Stimulated activated CD4-positive, alpha-beta T cell treated with anti-CD3 and anti-CD28 coated beads, Interleukin-1b, Interleukin-23, amount 100 ng/mL, for 48 hours (primary cell): Measurements from ENCODE around the gene SUGCT.

Experiments
- DNase-seq: peaks from one replicate; pipeline ENCODE4 v3.0.0-alpha.2; 2020

The SUGCT gene

DNA sequence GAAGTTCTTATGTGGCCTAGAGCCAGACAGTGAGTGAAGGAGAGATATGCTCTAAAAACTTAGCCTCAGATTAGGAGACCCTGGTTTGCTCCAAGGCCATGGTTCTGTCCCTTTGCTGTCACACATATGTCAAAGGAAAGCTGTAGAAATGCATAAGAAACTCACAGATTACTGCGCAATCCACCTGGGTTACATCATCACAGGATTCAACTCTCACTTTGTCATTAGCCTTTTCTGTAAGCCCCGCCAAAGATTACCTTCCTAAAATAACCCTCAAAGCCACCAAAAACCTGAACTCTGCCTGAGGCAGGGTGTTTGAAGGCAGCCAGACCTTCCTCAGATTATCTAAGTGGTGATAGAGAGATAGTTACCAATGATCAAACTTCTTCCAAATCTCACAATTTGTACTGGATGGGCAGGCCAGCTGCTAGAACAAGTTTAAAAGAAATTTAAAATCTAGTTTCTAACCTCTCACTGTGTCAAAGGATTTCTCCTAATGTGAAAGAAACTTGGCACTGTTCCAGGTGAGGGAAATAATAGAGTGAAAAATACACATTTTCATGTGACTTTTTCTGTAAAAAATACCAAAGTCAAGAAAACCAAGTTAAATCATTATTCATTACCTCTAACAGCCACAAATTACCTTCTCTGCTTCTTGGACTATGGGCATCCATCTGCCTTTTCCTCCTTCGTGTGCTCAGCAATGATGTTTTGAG, 567.2 kb downstream of the SUGCT start:
- DNase-seq: no peak

DNA sequence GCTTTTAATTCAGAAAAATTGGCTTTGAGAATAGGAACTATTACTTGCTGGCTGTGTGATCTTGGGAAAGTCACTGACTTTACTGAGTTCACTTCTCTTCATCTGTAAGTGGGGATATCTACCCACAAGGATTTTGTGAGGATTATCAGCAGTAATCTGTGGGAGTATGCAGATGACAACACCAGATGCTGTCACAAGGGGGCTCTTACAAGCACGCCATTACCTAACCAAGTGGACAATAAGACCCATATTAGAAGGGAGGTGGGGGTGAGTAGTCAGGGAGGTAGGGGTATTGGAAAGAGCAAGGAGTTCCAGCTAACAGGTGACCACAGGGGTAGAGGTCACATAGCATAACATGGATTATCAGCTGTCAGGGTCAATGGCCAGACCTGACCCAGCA, 569.4 kb downstream of the SUGCT start:
- DNase-seq: no peak

DNA sequence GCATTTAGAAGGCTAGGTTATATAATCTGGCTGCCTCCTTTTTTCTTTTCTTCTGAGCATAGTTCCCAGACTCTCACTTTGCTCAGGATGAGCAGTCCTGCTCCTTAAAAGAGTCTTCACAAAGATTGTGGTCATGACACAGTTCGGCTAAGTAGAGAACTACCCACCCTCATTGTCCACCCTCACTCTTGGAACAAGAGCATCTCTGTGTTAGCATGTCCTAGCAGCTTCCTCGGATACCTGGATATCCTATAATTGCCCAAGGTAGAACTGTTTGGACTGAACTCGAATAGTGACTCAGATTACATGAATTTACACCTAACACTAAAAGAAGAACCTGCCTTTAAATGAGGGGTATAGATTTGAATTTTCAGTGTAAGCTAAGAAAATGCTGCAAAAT, 572.0 kb downstream of the SUGCT start:
- DNase-seq: no peak

DNA sequence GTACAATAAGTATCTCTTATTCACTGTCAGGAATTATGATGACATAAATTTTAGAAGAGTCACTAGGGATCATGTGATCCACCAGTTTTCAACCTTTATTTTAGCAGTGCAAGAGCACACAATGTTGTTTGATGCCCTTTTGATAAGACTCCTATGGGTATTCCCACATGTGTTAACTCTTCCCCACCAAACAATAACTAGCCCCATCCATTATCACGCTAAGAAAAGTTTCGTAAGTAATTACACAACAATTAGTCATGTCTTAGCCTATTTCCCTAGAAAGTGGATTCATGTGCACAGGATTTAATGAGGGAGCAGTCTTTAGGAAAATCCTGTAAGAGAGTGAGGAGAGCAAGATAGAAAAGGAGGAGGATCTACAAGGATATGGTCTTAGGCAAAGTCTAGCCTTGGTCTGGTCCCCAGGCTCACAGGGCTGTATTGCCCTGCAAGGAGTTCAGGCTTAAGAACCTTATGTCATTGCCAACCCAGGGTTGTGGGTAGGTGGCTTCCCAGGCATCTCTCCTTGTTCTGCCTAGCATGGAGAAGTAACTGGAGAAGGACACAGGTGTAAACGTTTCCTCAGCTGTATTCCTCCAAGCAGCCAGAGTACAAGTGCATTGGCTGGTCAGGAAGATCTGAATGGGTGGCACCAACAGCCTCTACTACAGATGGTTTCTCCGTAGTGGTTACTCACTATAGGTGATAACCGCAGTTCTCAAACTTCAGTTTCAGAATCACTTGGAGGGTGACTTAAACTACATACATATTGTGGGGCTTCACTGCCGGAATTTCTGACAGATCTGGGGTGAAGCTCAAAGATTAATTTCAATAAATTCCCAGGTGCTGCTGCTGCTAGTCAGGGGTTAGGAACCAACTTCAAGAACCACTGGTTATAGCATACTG, 574.5 kb downstream of the SUGCT start:
- no peak for DNase-seq

DNA sequence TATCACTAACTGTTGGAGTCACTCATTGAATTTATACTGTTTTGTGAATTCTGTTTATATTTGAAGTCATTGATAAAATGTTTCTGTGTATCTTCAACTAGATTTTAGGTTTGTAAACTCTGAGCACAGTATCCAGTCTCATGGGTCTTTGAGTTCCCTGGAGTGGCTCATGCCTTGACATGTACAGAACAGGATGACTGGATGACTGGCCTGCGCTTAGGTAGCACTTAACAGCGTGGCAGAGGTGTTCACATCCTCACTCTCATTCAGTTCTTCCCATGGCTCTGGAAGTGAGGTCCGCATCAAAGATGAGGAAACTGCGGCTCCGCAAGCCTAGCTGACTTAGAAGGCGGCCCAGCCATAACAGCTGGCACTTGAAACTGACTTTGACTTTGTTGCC, 576.9 kb downstream of the SUGCT start:
- no peak for DNase-seq

DNA sequence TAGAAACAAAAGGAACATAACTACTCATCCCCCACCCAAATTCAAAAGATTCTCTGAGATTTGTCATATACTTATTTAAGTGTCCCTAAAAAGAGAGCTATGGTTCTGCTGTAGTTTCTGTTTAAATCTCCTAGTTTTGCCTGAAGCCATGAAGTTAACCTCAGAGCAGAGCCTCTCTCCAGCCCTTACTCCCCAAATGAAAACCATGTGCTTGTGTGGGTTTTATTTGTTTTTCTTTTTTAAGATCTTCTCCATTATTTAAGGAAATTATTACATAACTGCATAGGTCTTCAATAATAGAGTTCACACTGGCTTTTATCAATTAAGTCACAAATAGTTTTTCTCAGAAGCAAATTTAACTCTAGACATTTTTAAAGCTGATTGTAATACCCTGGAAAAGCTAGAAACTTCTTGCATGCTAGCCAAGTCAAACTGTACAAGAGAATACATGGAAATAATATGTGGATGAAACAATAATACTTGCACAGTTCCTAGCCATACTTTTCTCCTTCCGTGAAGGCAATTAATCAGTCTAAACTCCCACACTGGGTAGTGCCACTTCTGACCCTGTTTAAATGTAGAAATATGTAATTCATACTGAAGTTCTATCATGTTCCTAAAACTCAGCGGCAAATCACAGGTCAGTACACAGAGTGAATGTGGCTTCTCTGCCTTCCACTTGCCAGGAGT, 579.7 kb downstream of the SUGCT start:
- DNase-seq: no peak

DNA sequence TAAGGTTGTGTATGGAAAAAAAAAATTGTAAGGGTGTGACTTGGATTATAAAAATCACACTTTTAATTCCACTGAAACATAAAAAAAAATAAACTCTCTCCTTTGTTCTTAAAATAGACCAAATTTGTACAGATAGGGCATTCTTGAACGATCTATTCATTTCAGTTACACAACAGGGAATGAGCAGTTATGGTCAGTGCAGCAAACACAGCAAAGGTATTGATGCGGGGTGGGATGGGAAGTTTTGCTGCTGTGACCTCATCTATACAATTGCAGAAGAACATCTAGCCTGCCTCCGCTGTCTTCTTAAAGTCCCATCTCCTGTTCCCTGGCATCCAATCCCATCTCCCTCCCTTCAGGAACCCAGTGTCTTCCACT, 580.2 kb downstream of the SUGCT start:
- no peak for DNase-seq

DNA sequence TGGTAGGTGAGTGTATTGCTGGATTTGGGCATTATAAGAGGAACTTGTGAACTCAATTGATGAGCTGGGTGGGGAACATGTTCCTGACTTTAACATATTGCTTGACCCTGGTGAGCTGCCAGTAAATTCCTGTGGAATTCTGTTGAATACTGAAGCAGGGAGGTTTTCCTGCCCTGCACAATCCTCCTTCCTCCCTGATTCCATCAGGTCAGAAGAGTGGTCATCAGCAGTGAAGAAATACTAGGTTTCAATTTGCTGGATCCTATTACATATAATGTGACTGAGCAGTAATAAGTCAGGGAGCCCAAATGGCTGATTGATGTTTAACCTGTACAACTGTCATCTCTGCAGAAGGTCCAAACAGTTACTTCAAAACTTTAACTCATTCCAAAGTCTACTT, 581.2 kb downstream of the SUGCT start:
- no peak for DNase-seq

DNA sequence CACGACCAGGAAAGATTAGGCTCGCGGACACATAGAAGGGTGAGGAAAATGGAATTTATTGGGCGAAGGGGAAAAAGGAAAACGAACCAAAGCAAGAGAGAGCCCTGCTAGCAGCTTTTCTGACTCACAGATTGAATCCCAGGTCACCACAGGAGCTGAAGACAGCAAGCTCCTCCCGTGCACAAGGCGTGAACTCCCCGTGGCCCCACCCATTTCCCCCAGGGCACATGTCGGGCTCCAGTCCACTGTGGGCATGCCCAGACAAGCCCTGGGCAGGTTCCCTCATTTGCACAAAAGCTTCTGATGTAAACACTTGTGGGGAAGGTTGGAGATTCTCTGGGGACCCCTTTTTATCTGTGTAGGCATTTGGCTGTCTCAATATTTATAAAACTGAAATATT, 582.4 kb downstream of the SUGCT start:
- no peak for DNase-seq

DNA sequence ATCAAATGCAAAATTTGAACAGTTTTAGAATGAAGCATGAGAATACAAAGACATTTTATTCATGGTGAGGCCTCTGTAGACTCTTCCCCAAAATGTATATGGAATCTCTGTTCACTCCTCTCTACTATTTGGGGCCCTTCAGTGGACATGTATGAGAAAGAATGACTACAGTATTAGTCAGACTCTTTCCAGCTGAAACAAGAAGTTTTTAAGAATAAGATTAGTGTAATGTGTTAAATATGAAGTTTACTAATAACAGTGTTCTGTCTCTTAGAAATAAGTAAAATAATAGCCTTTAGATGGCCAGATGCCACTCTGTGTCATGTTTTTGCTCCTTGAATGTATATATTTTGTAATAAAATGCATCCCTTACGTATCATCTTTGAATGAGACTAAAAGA, 585.6 kb downstream of the SUGCT start:
- no peak for DNase-seq

DNA sequence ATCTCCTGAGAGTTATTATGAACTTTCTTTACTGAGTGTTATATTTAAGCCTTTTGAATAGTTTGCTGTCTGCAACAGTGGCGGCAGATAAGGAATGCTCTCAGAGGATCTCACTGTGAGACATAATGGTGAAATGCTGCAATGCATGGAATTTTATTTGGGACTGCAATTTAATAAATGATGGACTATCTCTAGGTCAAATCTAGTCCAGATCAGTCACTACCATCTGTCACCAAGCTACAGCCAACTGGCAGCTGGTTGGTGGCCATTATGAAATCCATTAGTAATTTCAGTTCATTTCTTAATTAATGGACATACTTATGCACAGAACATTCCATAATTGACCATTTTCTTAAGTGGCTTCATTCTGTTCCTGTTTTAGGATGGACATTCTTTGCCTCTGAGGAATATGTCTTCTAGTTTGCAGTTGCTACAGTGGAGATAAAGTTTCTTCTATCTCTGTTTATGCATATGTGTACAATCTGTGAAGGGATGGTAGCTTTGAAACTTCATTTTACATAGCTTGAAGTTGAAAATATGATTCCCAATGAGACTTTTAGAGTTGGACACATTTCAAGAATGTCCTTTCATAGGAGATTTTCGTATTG, 586.6 kb downstream of the SUGCT start:
- no peak for DNase-seq

DNA sequence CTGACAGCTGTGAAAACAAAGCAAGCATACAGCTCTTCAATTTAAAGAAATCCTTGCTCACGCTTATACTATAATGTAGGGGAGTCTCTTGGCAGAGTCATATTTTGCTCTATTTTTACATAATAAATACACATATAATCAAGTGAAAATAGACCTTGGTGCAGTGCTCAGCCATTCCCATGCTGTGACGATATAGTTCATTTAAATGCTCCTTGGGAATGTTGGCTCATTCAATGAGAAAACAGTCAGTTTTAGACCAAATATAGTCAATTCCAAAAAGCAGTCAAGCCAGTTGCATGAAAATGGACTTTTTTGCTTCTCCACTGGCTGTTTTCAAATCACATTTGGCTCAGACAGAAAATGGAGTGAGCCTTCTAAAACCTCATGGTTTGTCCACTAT, 587.4 kb downstream of the SUGCT start:
- DNase-seq: no peak

DNA sequence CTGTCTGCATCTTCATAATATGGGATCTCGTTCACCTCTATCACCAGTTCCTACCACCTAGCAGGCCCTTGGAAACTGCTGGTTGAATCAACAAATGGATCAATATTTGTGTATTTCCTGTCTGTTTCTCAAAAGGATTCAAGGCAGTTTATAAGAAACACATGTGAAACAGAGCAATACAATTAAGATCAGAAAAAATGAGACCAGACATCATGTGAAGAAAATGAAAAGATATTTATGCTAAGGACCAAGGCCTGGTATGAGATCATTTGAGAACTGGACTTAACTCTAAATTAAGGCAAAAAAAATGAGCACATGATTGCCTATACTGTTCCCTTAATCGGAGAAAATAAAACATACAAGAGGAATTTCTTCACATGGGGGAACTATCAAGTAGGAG, 589.0 kb downstream of the SUGCT start:
- no peak for DNase-seq

DNA sequence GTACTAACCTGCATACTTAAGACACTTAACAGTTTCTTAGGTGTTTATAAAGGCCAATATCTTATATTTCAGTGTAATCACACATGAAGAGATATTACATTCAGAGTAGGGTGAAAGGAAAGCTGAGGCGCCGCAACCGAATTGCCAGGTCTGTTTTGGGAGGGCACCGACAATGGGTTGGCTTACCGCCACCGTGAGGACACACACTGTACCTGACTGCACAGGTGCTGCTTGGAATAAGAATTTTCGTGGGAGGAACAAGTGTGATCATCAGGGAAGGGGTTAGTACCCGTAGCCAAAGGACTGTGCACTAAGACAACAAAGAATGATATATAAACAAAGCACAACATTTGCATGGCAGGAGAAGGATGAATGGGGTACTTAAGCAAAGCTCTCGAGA, 591.8 kb downstream of the SUGCT start:
- no peak for DNase-seq

DNA sequence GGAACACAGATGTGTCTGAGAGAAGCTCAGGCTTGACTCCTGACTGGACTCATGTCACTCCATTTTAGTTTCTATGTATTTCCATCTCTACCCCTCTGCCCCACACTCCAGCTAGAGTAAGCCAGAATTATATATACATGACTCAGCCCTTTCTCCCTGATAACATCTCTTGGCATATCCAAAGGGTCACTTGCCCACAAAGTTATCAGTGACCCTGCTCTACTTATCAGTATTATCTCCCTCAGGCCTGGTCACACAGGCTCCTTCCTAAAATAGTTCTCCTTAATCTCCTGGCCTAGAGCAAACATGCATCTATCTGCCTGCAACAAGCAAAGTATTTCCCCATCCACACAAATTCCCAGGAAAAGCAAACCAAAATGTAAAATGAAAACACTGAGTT, 598.3 kb downstream of the SUGCT start:
- DNase-seq: no peak

DNA sequence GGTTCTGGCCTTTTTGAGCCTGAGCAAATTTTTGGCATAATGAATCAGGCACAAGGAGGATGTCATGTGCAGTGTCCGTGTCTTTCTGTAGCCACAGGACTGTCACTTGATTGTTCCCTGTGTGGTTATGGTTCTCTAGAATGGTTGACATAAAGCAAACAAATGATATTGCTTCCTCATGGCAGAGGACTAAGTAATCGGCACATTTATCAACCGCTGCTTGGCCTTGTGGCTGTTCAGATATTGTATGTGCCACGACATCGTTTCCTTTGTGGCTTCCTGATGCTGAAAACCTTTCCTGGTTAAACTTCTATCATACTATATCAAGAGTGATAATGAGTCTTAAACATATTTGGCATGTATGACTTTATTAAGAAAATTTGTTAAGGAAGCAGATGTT, 598.8 kb downstream of the SUGCT start:
- DNase-seq: no peak

DNA sequence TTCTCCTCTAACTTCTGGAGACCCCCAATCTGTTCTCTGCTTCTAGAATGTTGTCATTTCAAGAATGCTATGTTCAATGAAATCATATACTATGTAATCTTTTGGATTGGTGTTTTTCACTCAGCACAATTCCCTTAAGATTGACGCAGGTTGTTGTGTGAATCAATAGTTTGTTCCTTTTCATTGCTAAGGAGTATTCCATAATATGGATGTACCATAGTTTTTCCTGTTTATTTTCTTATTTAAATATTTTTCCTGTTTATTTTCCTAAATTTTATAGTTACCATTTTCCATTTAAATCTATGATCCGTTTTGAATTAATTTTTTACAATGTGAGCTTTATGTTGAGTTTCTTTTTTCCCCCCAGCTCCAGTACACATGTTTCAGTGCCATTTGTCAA, 604.5 kb downstream of the SUGCT start:
- no peak for DNase-seq

DNA sequence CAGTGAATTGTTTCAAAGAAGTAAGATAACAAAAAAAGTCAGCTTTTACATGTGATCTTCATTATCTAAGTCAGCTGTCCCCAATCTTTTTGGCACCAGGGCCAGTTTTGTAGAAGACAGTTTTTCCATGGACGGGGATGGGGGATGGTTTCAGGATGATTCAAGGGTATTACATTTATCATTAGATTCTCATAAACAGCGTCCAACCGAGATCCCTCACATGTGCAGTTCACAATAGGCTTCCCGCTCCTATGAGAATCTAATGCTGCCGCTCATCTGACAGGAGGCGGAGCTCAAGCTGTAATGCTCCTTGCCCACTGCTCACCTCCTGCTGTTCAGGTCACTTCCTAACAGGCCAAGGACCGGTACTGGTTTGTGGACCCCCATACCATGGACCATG, 607.5 kb downstream of the SUGCT start:
- DNase-seq: no peak

DNA sequence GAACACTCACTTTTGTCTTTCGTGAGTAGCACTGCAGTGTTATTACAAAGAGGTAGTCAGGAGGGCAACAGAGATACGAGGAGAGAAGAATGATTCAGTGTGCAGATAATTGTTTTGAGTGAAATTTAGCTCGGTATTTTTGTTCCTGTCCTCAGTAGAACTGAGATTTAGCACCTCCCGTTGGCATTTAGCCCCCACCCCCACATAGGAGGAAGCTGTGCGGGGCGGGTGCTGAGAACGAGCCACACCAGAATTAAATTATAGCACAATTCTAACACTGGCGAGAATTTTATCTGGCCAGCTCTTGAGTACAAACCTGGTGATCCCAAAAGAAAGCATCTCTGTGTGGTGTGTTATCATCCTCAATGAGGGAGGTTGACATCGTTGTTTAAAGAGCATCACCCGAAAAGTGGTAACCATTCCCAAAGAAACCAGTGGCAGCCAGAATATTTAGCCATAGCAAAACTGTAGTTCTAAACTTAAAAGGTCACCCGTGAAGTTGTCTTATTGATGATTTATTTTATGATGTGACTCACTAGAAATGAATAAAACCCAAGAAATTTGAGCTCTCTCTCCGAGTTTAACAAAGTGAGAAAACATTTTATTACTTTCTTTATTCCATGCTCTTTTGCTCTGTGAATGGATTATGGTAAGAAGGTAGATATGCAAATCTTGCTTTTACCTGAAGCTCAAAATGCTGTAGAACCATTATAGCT, 612.2 kb downstream of the SUGCT start:
- DNase-seq: no peak

DNA sequence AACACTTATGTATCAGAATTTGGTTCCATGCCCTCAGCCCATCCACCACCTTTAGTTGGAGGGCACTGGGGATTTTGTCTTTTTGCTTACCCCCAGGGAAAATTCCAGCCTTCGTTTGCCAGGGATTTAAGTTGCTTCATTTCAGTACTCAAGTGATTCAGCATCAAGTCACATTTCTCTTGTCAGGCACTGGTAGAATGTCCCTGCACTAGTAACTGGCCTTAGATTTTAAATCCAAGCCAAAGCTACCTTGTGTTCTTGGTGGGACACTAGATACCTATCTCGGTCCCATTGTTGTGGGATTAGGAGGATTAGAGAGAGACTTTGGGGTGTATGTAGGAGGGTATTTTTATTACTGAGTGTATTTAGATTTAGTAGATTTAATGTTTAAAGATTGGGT, 613.1 kb downstream of the SUGCT start:
- no peak for DNase-seq

DNA sequence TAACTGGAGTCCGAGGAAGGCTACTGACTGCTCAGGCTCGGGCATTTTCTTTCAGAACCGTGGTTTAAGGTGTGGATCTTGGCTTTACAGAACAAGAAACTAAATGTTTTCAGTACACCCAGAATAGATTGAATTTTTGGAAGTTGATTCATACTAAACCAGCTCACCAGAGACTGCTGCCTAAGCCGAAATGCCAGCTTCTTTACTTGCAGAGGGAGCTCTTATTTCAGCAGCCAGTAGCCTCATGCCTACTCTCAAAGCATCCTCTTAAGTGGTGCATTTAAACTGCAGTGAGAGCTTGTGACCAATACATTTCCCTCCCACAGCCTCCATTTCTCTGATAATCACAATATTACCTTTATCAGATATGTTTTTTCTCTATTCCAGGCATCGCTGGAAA, 615.1 kb downstream of the SUGCT start:
- no peak for DNase-seq

DNA sequence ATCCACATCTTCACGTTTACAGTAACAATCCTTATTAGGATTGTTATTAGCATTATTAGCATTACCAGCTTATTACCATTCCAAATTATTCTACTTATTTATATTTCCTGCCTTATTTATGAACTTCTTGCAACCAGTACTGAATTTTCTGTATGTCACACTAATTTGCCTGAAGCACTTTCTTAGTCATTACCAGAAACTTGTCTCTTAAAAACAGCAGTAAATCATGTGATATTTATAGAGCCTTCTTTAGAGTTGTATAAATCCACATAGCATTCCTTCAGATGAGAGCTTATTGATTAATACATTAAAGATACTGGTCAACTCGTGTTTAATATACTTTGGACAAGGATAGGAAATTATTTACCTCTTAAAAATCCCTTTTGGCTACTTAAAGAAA, 618.6 kb downstream of the SUGCT start:
- DNase-seq: no peak

DNA sequence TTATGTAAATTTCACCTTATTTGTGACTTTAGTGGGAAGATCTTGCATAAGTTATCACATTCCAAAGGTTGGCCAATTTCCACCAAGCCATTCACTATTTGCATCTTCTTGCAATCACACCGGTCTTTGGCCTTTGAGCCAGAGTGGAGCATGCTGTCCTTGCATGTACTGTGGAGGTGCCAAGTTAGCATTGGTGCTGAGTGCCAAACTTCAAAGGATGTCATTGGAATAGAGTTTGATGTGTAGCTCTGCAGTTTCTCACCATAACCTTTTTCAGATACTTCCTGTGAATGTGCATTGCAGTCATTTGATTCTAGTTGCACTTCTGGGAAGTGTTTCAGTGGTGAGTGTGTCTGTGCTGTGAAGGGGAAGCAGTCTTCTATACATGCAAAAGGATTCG, 620.6 kb downstream of the SUGCT start:
- no peak for DNase-seq
